NCI-H2196 (cell line): ENCODE results near the gene LPCAT2.
A peak's percentile ranks its signal among the peaks of the same experiment; 100 is the strongest.

Source experiments
- DNase-seq: peaks from one replicate; lab custom pipeline; 2025; ENCODE audit not compliant: unreplicated experiment; lab: John Stamatoyannopoulos, UW

LPCAT2 gene

DNA sequence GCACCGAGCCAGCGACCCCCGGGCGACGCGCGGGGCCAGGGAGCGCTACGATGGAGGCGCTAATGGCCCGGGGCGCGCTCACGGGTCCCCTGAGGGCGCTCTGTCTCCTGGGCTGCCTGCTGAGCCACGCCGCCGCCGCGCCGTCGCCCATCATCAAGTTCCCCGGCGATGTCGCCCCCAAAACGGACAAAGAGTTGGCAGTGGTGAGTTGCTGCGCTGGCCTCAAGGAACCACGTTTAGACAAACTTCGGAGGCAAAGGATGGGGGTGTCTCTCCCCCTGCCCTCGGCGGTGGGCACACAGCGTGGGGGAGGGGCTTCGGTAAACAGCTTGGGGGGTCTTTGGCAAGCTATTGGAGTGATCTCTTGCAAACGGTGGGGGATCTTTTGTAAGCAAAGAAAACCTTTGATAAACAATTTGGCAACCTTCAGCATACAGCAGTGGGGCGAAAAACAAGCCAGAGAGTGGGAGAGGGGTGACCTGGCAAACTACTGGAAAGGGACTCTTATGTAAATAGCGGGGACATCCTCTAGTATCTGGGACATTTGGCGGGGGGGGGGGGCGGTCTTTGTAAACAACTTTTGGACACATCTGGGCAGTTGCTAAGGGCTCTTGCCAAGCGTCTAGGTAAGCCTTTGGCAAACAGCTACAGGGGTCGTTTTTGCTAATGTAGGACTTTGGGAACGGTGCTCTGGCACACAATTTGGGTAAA lies 29.3 kb upstream of the LPCAT2 start:
- no peak for DNase-seq

DNA sequence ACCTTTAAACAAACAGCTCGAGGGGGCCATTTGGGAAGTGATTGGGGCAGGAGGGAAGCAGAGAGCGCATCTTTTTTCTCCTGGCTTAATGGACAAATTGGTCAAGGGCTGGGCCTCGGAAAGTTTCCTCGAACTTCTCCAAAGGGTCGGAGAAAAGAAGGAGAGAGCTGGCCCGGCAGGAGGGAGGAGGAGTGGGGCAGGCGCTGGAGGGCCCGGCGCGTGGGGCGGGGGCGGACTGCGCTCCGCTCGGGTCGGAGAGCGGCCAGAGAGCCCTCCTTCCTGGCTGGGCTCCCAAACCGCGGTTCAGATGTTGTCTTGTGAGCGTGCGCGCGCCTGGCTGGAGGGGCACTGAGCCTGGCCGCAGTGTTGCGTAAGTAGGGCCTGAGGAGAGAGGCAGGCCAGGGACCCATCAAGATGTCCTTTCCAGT lies 28.6 kb upstream of the LPCAT2 start:
- DNase-seq: no peak

DNA sequence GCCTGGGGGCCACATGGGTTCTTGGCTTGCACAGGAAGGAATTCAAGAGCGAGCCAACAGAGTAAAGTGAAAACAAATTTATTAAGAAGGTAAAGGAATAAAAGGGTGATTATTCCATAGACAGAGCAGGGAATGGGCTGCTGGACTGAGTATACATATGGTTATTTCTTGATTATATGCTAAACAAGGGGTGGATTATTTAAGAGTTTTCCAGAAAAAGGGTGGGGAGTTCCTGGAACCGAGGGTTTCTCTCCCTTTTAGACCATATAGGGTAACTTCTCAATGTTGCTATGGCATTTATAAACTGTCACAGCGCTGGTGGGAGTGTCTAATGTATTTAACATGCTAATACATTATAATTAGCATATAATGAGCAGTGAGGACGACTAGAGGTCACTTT lies 27.8 kb upstream of the LPCAT2 start:
- no peak for DNase-seq

DNA sequence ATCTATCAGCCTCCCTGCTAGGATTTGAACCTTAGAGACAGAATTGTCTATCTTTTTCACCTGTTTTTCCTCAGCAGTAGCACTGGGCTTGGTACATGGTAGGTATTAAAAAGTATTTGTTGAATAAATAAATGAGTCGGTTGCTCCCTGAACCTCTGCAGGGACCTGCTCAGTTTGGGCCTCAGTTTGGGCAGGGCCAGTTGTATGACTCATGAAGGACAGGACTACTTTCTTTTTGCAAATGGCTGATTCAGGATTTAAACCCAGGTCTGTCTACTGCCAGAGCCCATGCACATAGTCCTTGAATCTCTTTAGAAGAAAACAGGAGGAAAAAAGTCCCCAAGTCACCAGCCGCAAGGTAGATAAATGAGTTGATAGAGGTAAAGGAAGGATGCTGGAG lies 26.8 kb upstream of the LPCAT2 start:
- DNase-seq: no peak

DNA sequence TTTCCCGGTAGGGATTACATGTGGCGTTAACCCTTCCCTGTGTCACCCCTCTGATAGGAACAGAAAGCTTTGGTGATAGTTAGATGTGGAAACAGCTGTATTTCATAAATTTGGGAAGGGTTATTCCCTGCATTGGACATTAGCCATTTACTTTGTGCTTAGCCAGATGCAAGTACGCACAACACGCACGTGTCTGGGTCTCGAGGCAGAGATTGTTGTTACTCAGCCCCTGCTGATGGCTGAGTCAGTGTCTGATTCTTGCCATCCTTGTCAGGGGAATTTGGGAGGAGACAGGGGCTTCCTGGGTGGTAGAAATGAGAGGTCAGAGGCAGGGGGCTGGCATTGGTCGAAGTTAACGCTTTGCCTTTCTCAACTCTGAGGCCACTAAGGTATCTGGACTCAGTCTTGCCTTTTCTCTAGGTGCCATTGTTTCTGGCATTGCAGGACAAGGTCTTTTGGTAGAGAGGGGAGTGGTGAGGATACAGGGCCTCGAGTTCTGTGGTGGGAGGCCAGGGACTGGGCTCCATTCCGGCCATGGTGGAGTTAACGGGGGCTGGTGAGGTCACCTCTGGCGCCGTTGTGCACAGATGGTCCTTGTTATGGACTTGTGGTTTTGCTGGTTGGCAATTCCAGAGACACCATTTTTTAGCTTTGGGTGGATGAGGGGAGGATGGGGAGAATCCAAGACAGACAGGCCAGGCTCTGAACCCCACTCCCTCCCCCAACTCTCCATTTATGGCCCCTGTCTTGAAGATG lies 21.6 kb upstream of the LPCAT2 start:
- no peak for DNase-seq

DNA sequence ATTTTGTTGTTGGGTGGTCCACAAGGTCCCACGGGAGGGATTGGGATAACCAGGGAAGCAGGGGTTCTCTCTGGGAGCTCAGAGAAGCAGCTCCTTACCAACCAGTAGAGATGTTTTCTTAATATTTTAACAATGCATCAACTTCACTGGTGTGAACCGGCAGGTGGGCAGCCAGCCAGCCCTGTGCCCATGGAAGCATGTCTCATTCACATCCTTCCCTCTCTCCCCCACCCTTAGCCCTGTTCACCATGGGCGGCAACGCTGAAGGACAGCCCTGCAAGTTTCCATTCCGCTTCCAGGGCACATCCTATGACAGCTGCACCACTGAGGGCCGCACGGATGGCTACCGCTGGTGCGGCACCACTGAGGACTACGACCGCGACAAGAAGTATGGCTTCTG lies 20.6 kb upstream of the LPCAT2 start:
- DNase-seq: no peak

DNA sequence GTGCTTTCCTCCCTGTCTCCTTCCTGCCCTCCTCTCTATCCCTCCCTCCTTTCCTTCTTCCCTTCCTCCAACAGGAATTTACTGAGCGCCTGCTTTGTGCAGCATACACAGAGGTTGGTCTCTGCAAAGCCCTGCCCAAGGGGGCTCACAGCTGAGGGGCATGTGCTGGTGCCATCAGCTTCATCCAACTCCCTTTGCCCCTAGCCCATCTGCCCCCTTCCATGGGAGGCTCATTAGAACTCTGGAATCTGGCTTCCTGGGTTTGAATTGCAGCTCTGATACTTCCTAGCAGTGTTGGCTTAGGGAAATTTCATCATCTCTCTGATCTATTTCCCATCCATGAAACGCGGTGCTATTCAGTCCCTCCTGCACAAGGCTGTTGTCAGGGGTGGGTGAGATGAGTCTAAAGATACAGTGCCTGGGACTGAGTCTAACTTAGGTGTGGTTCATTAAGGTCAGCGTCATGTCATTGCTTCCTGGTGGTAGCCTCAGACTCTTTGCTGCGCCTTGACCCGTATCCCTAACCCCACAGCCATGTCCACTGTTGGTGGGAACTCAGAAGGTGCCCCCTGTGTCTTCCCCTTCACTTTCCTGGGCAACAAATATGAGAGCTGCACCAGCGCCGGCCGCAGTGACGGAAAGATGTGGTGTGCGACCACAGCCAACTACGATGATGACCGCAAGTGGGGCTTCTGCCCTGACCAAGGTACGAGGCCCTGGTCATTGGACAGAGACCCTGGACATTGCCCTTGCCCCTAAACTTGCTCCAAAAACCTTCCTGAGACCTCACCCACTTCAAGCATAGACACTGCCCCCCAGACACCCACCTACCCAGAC lies 19.5 kb upstream of the LPCAT2 start:
- DNase-seq: no peak

DNA sequence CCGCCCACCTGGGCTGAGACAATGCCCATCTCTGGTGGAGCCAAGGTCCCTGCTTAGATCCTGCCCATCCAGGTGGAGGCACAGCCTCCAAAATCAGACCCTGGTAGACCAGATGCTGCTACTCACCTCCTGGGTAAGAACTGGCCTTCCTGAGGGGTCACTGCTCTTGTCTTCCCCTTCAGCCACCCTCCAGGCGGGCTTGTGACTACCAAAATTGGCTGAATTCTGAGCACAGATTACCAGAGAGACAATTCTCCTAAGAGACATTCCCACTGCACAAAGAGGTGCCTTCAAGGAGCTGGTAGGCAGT lies 19.0 kb upstream of the LPCAT2 start:
- no peak for DNase-seq

DNA sequence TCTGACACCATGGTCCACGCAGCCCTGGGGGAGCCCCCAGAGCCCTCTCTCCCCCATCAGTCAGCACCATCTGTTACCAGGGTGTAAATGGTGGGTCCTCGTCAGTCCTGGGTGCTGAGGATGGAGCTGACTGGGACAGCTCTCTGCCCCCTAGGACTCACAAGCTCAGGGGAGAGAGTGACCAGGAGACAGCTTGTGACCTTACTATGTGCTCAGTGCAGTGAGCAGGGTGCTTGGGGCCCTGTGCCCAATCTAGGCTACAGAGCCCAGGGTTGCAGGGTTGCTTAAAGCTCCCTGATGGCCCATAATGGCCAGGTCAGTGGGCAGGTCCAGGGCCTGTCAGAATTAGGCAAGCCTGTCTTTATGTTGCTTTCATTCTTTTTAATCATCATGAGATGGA lies 18.6 kb upstream of the LPCAT2 start:
- DNase-seq: no peak

DNA sequence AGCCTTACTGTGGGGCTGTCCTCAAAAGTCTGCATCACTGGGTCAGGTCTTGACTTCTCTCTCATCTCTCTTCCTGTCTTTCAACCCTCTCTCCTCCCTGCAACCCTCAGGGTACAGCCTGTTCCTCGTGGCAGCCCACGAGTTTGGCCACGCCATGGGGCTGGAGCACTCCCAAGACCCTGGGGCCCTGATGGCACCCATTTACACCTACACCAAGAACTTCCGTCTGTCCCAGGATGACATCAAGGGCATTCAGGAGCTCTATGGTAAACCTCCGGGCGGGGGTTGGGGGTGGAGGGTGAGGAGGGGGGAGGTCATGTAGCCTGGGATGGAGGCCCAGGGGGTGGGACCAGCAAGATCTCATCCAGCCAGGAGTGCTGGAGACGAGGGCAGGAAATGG lies 17.2 kb upstream of the LPCAT2 start:
- no peak for DNase-seq

DNA sequence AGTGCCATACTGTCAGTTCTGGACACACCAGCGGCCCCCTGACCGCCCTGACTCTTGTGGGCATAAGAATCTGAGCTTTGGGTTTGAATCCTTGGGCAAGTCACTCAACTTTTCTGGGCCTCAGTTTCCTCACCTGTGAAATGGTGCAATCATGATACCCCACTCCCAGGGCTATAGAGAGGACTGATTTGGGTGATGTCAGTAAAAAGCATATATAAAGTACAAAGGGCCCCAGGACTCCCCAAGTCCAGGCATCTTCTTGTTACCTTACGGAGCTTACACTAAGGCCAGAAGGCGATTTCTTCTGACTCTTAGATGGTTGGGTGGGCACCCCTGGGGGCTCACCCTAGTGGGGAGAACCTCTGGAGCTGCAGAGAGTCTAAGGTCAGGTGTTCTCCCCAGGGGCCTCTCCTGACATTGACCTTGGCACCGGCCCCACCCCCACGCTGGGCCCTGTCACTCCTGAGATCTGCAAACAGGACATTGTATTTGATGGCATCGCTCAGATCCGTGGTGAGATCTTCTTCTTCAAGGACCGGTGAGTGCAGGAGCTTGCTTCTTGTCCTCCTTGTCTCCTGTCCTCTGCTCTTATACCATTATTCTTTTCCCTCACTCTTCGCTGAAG lies 16.0 kb upstream of the LPCAT2 start:
- DNase-seq: no peak

DNA sequence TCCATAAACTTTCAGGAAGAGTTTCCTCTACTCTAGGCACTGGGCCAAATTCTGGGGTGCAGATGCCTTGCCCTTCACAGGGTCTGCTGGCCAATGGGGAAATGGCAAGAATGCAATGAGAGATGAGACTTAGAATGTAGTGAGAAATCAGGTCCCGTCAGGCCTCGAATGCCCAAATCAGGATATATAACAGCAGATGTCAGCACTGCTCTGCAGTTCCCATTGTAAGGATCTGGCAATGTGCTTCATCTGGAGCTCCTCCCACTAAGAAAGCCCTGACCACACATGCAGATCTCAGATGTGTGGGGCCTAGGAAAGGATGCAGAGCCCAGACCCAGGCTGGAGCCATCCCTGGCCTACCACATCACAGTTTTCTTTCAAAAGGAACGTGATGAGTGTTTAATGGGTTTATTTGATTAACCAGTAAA lies 13.9 kb upstream of the LPCAT2 start:
- no peak for DNase-seq

DNA sequence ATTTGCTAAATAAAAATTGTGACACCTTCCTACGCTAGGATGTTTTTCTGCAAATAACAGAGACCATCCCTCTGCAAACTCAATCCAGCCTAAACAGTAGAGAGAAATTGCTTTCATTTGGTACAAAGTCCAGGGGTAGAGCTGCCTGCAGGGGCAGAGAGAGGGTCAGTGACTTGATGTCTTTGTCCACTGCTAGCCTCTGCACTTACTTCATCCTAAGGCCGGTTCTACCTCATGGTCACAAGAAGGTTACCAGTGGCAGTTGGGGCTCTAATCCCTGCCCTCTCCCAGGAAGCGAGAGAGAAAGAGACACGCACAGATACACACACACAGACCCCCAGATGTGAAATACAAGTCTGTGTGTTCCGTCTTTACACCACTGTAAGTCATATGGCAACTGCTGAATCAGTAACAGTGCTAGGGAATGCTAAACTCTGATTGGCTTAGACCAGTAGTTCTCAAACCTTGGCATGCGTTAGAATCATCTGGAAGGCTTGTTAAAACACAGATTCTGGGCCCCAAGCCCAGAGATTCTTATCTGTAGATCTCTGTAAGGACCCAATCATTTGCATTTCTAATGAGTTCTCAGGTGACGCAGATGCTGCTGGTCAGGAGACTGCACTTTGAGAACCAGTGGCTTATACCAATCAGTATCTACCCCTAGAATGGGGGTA lies 13.1 kb upstream of the LPCAT2 start:
- DNase-seq: peak; percentile 3

DNA sequence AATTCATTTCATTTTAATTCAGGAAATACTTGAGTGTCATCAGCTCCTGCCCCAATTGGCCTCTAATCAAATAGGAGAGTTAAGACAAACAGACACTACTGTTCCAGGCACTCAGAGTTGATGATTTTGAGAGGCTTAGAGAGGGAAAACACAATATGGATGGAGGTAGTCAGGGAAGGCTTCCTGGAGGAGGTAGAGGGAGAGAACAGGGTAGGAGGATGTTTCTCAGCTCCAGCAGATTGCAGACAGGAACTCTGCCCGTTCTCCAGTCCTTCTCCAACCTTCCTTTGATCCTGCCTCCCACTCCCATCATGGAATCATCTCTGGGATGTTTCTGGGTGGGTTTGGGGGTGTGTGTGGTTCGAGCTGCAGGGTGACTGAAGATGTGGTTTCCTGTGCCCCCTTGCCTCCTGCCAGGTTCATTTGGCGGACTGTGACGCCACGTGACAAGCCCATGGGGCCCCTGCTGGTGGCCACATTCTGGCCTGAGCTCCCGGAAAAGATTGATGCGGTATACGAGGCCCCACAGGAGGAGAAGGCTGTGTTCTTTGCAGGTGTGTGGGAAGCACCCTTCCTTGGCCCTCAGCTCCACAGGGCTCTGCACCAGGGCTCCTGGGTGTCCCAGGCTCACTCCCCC lies 12.2 kb upstream of the LPCAT2 start:
- DNase-seq: no peak

DNA sequence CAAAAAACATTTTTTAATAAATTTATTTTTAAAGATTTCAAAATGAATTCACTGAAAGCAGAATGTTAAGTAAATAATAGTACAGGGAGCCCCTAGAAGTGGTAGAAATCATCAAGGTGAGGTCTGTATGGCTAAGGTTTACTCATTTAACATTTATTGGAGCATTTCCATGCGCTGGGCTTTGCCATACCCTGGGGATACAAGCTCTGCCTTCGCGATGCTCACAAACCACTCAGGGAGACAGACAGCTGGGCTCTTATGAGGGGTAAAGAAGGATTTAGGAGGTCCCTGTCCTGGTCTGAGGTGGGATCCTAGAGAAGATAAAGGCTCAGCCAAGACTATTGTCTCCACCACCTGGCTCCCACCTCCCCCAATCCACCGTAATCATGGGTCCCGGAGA lies 11.3 kb upstream of the LPCAT2 start:
- no peak for DNase-seq

DNA sequence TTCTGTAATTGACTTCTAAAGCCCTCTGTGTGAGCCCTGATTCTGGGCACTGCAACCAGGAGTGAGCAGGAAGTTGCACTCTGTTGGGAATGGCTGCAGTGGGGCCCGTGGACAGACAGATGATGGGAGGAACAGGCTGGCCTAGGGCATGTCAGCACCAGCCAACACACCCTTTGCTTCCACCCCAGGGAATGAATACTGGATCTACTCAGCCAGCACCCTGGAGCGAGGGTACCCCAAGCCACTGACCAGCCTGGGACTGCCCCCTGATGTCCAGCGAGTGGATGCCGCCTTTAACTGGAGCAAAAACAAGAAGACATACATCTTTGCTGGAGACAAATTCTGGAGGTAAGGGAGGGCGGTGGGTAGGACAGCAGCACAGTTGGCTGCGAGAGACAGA lies 10.8 kb upstream of the LPCAT2 start:
- DNase-seq: no peak

DNA sequence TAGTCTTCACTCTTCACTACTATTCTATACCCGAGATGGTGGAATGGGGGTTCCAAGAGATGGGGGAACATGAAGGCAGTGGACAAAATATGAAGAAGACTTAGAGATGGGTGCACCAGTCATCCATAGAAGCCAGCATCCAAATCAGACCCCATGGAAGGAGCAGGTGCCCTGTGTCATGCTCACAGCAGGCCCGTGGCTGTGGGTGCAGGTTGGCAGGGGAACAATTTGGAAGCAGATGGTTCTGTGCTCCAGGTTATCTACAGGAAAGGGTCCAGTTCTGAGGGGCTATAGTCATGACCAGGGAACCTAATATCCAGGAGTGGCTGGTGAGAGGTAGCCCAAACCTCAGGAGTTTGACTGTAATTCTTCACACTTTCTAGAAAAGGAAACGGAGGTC lies 9.6 kb upstream of the LPCAT2 start:
- no peak for DNase-seq

DNA sequence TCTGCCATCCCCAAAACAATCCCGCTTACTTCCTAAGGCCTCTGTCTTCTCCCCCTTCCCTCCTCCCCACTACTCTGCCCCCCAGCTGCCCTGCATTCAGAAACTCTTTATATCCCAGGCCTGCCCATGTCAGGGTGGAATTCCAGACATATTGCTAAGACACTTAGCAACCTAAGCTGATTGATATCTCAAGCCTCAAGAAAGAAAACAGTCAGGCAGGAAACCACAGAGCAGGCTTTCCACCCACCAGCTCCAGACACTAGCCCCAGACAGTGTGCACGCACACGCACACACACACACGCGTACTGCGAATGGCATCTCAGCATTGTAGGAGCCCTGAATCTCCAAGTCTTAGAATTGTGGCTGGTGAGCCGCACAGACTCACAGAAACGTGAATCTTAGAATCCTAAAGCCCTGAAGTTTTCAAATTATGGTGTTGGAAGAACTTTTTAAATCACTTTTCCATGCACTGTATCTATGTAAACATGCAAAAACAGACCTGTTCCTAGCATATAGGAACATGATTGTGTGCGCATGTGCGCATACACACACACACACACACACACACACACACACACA lies 8.8 kb upstream of the LPCAT2 start:
- DNase-seq: no peak

DNA sequence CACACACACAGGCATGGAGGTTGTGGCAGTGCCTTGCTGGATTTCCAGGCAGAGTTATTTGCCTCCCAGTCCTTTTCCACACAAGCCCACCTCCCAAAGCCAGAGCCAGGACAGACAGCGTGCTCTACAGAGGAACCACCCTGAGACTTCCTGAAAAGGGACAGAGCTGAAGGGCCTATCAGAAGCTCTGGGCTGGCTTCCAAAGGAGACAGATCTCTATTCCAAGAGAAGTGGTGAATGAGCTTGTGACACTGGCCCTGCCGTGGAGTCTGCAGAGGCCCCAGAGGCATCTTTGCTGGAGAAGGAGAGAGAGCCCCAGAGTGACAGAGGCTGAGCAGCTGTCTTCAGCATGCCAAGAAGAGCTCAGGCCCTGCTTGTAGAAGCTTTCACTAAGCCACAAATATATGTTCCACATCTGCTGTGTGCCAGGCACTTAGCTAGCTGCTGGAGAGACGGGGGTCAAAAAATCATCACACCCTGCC lies 8.3 kb upstream of the LPCAT2 start:
- DNase-seq: no peak
